Loucy (cell line): ENCODE data around the gene SORCS1.

ENCODE experiments used
- CTCF ChIP-seq: fragments of 200-600 bp; sonication (generic); conservative IDR thresholded peaks from 2 replicates; pipeline ENCODE4 v1.5.1; 2014; ENCODE audit warnings: mild to moderate bottlenecking, antibody characterized with exemption, low read length
- EZH2phosphoT487 ChIP-seq: fragments of 200-600 bp; IDR thresholded peaks from 2 replicates; pipeline ENCODE4 v1.6.1; 2018; ENCODE audit warnings: antibody characterized with exemption, mild to moderate bottlenecking, moderate library complexity, borderline replicate concordance

GRCh38 chr10:106757521-106757920 lies 407.0 kb downstream of the SORCS1 start:
- TF ChIP-seq CTCF, result no peak
- TF ChIP-seq EZH2phosphoT487, result no peak
